IMR-90 (cell line): ENCODE data around the gene TSPEAR. TPM values are rescaled to one million over a fixed set of nuclear protein-coding genes. Genes with fewer than 3 reads are reported as not detected.

ENCODE experiments used
- ATAC-seq: fragments of 200-7000 bp; cut with Tn5 transposase; 2 replicates; pipeline ENCODE4 v1.9.1; 2020; ENCODE audit warnings: low read depth, mild to moderate bottlenecking, moderate library complexity
- BruUV-seq: library from RNA; stranded (reverse); fragments of 400-500 nt; replicated peaks from 2 replicates; lab custom pipeline; 2021; lab: Mats Ljungman, UMichigan
- CTCF ChIA-PET: fragments of 300-600 bp; formaldehyde crosslinking; extraction: SDS; loops from one replicate; lab custom pipeline; 2021; ENCODE audit warnings: antibody characterized with exemption; lab: Yijun Ruan, JAX
- POLR2A ChIA-PET: fragments of 300-600 bp; sonication (Branson Sonifier 250); formaldehyde crosslinking; loops from one replicate; lab custom pipeline; 2022; ENCODE audit warnings: antibody characterized with exemption; ENCODE audit not compliant: unreplicated experiment; lab: Charles Lee
- DNase-seq: peaks from one replicate; pipeline ENCODE4 v3.0.0; 2013
- H2AFZ ChIP-seq: replicated peaks from 2 replicates; pipeline ENCODE3; 2013; ENCODE audit warnings: low read length, mild to moderate bottlenecking; ENCODE audit not compliant: poor library complexity
- H2AK5ac ChIP-seq: 2 replicates; pipeline ENCODE4 v1.6.1; 2013; ENCODE audit warnings: low read depth, low read length, inconsistent platforms
- H2AK9ac ChIP-seq: replicated peaks from 2 replicates; pipeline ENCODE3; 2013; ENCODE audit warnings: mild to moderate bottlenecking, low read depth, low read length, moderate library complexity; ENCODE audit not compliant: poor library complexity
- H2BK120ac ChIP-seq: 2 replicates; pipeline ENCODE4 v1.6.1; 2013; ENCODE audit warnings: low read depth, low read length, inconsistent platforms
- H2BK15ac ChIP-seq: 3 replicates; pipeline ENCODE4 v1.6.1; 2013; ENCODE audit warnings: low read depth, low read length, inconsistent platforms
- H2BK20ac ChIP-seq: 2 replicates; pipeline ENCODE4 v1.6.1; 2013; ENCODE audit warnings: low read depth, mild to moderate bottlenecking, inconsistent platforms, low read length, moderate library complexity
- H2BK5ac ChIP-seq: 2 replicates; pipeline ENCODE4 v1.6.1; 2013; ENCODE audit warnings: mild to moderate bottlenecking, low read depth, low read length, inconsistent platforms; ENCODE audit not compliant: poor library complexity, severe bottlenecking
- H3K14ac ChIP-seq: replicated peaks from 2 replicates; pipeline ENCODE4 v1.6.1; 2013; ENCODE audit warnings: low read depth, low read length, inconsistent platforms
- H3K18ac ChIP-seq: 2 replicates; pipeline ENCODE4 v1.6.1; 2013; ENCODE audit warnings: low read depth, low read length, control low read depth
- H3K23ac ChIP-seq: 2 replicates; pipeline ENCODE4 v1.6.1; 2013; ENCODE audit warnings: low read depth, low read length, inconsistent platforms
- H3K27ac ChIP-seq: 2 replicates; pipeline ENCODE4 v1.5.1; 2013; ENCODE audit warnings: mild to moderate bottlenecking, control low read depth, low read length; ENCODE audit not compliant: insufficient read depth
- H3K27me3 ChIP-seq: 2 replicates; pipeline ENCODE4 v1.6.1; 2013; ENCODE audit warnings: low read length; ENCODE audit not compliant: control insufficient read depth, insufficient read depth
- H3K36me3 ChIP-seq: 2 replicates; pipeline ENCODE4 v1.6.1; 2013; ENCODE audit warnings: low read length, mixed read lengths; ENCODE audit not compliant: control insufficient read depth, insufficient read depth
- H3K4ac ChIP-seq: 2 replicates; pipeline ENCODE4 v1.6.1; 2013; ENCODE audit warnings: low read depth, low read length, inconsistent platforms
- H3K4me1 ChIP-seq: 2 replicates; pipeline ENCODE4 v1.6.1; 2013; ENCODE audit warnings: low read length, mixed read lengths; ENCODE audit not compliant: control insufficient read depth, insufficient read depth
- H3K4me2 ChIP-seq: 2 replicates; pipeline ENCODE4 v1.6.1; 2013; ENCODE audit warnings: low read depth, mild to moderate bottlenecking, control low read depth, low read length, moderate library complexity
- H3K4me3 ChIP-seq: 2 replicates; pipeline ENCODE4 v1.5.1; 2013; ENCODE audit warnings: low read depth, mild to moderate bottlenecking, control low read depth, low read length, moderate library complexity; ENCODE audit not compliant: insufficient read depth
- H3K56ac ChIP-seq: 2 replicates; pipeline ENCODE4 v1.6.1; 2013; ENCODE audit warnings: low read length, inconsistent platforms; ENCODE audit not compliant: insufficient read depth; ENCODE audit errors: extremely low read depth
- H3K79me1 ChIP-seq, 2 experiments: 2 replicates each; pipeline ENCODE4 v1.6.1; 2013; ENCODE audit warnings: low read length in 2 of 2, inconsistent platforms in 1 of 2, low read depth in 1 of 2
- H3K9ac ChIP-seq: 2 replicates; pipeline ENCODE4 v1.6.1; 2013; ENCODE audit warnings: low read depth, low read length, control low read depth
- H3K9me1 ChIP-seq: 2 replicates; pipeline ENCODE4 v1.6.1; 2013; ENCODE audit warnings: low read length, inconsistent platforms; ENCODE audit not compliant: insufficient read depth
- H3K9me3 ChIP-seq: 2 replicates; pipeline ENCODE4 v1.6.1; 2013; ENCODE audit warnings: low read length; ENCODE audit not compliant: control insufficient read depth, insufficient read depth
- H4K20me1 ChIP-seq: 2 replicates; pipeline ENCODE4 v1.6.1; 2013; ENCODE audit warnings: low read length, inconsistent platforms; ENCODE audit not compliant: insufficient read depth
- H4K5ac ChIP-seq: 2 replicates; pipeline ENCODE4 v1.6.1; 2013; ENCODE audit warnings: mild to moderate bottlenecking, low read depth, low read length, control low read depth
- H4K8ac ChIP-seq, 2 experiments: 2 replicates each; pipeline ENCODE4 v1.6.1; 2013; ENCODE audit warnings: low read depth in 2 of 2, low read length in 2 of 2, control low read depth in 1 of 2, inconsistent platforms in 1 of 2
- H4K91ac ChIP-seq: 2 replicates; pipeline ENCODE4 v1.6.1; 2013; ENCODE audit warnings: low read depth, low read length, inconsistent platforms; ENCODE audit not compliant: insufficient read depth
- CEBPB ChIP-seq: IDR thresholded peaks from 2 replicates; pipeline ENCODE4 v1.6.1; 2012; ENCODE audit warnings: low read depth, low read length, improper control_type of control experiment
- WGBS, 2 experiments: methylation state at CpG; one replicate each; pipeline versions ENCODE4 v1.1.5 to v1.1.7; 2013; ENCODE audit warnings: missing lambda C conversion rate in 2 of 2; ENCODE audit not compliant: insufficient read length in 1 of 2; ENCODE audit errors: extremely low coverage in 2 of 2; 5-methylcytosine and 5-hydroxymethylcytosine counted together
- dilution Hi-C: fragments of 300-500 bp; cut with HindIII; formaldehyde crosslinking; loops from one replicate; pipeline ENCODE4 v1.14.3; 2018; ENCODE audit warnings: low sequenced_read_pairs; ENCODE audit not compliant: unreplicated experiment
- in situ Hi-C: fragments of 300-500 bp; cut with MboI; formaldehyde crosslinking; loops from 3 replicates; pipeline ENCODE4 v1.14.3; 2019; ENCODE audit warnings: low sequenced_read_pairs, inconsistent platforms, mixed read lengths
- intact Hi-C: fragments of 100-400 bp; cut with micrococcal nuclease; formaldehyde crosslinking; loops from 2 replicates; pipeline ENCODE4 v1.10.0; 2022
- polyA plus RNA-seq, 3 experiments: library from polyadenylated mRNA; depleted of rRNA; stranded (reverse); fragments of >200 nt; gene quantifications; 2 replicates each; pipeline ENCODE4 v1.2.3, GENCODE V29; 2012; ENCODE audit warnings: low replicate concordance in 1 of 3
- total RNA-seq: library from RNA; depleted of rRNA; stranded (reverse); fragments of >200 nt; gene quantifications from 2 replicates; pipeline ENCODE4 v1.2.3, GENCODE V29; 2012

TSPEAR gene
- total and polyA plus RNA-seq, 2 of the 4 experiments (the other 2 are of a cell fraction), result not detected

DNA sequence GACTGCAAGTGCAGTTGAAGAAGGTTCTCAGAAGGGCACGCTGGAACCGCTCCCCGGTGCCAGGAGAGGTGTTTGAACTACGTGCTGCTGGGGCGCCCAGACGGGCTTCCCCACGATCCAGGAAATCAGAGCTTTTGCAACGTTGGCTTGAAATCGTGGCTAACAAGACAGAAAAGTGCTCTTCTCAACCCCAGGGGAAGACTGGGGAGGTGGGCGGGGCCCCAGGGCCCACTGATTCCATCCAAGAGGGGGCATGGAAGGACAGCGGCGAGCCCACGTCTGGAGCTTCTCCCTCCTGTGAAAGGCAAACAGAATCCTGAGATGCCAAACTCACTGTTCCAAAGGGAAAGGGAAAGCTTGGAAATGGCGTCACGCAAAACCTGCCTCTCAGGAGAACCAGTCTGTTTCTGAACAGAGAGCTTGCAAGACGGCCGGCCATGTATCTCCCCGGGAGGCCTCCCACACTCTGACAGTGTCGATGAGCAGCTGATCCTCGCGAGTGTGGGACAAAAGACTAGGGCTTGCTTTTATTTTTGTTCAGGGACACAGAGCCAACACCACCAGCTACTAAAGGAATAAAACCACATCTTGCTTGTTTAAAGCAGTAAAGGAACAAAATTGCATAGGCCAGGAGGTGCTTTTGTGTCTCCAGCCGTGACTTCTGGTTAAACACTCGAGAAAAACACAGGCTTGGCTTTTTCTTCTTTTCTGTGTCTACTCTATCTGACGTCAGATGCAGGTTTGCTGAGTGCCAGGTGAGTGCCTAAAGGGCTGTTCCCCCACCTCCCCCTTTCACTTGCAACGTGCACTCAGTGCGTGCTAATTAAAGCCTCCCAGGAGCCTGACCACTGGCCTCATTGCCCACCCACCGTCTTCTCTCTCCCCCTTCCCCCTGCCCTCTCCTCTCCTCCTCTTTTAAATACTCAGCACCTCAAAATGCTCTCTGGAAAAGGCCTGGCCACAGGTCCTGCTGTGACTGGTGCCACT, 214.5 kb downstream of the TSPEAR start:
- Histone ChIP-seq H3K36me3 (no peaks in the 10 kb centered on the region), H3K4me2 (no peak overlapping the region), H3K79me1 (no peaks in the 10 kb centered on the region), H2AK5ac (no peak overlapping the region), H4K8ac (no peak overlapping the region), H3K27ac (no peak overlapping the region), H3K4ac (no peak overlapping the region), H2AFZ (no peak overlapping the region), H3K4me3 (no peak overlapping the region), H3K9me3 (peaks cover 21% of the 10 kb centered on the region), H4K91ac (no peak overlapping the region), H3K18ac (no peak overlapping the region), H2AK9ac (no peak overlapping the region), H3K9ac (no peak overlapping the region), H2BK120ac (no peak overlapping the region), H2BK20ac (no peak overlapping the region), H2BK5ac (no peak overlapping the region), H3K9me1 (no peaks in the 10 kb centered on the region), H3K23ac (no peak overlapping the region), H3K14ac (no peak overlapping the region), H2BK15ac (no peak overlapping the region), H4K5ac (no peak overlapping the region), H3K27me3 (peaks cover 26% of the 10 kb centered on the region), H3K56ac (no peak overlapping the region), H3K4me1 (no peaks in the 10 kb centered on the region), H4K20me1 (no peaks in the 10 kb centered on the region)
- WGBS, 2 experiments, result 54% methylated on average over 13 of the region's 27 CpGs; no CpG with 5 or more reads in 1 of the 2 experiments
- ATAC-seq, result no peak
- dilution Hi-C loops (no loop called here), in situ Hi-C loops (no loop called here), intact Hi-C loops (no loop called here)
- ChIA-PET POLR2A (no interaction called here), CTCF (no interaction called here)
- BruUV-seq, result no TSS peak
- no peak for TF ChIP-seq CEBPB
- DNase-seq, result no peak
